SU-DHL-6 (cell line): Measurements from ENCODE around the gene SELPLG.

Source experiments
- H2AFZ ChIP-seq: fragments of 200-600 bp; sonication (generic); 2 replicates; pipeline ENCODE4 v1.6.1; 2014; ENCODE audit warnings: low read depth, mild to moderate bottlenecking, moderate library complexity, mixed read lengths, antibody characterized with exemption, low read length; ENCODE audit not compliant: severe bottlenecking
- H3F3A ChIP-seq: fragments of 200-600 bp; shearing (Covaris generic); 2 replicates; pipeline ENCODE4 v1.6.0; 2016; ENCODE audit warnings: antibody characterized with exemption, mild to moderate bottlenecking; ENCODE audit not compliant: insufficient read depth
- H3K27ac ChIP-seq: fragments of 200-600 bp; sonication (generic); 2 replicates; pipeline ENCODE4 v1.5.1; 2016; ENCODE audit warnings: low read depth, mild to moderate bottlenecking, low read length, moderate library complexity, mixed read lengths
- H3K27me3 ChIP-seq: fragments of 200-600 bp; sonication (generic), shearing (Covaris generic); 2 replicates; pipeline ENCODE4 v1.6.0; 2014; ENCODE audit warnings: mild to moderate bottlenecking, low read length
- H3K36me3 ChIP-seq: fragments of 200-600 bp; sonication (generic); 2 replicates; pipeline ENCODE4 v1.6.1; 2014; ENCODE audit warnings: mild to moderate bottlenecking, low read length, mixed read lengths
- H3K4me2 ChIP-seq: fragments of 300-600, 200-600 bp; shearing (Covaris generic), sonication (generic); 2 replicates; pipeline ENCODE4 v1.6.0; 2014; ENCODE audit warnings: low read length, low read depth, mild to moderate bottlenecking; ENCODE audit not compliant: poor library complexity, severe bottlenecking
- H3K4me3 ChIP-seq: fragments of 200-600 bp; sonication (generic); 2 replicates; pipeline ENCODE4 v1.5.1; 2014; ENCODE audit warnings: antibody characterized with exemption, low read length, mild to moderate bottlenecking, mixed read lengths; ENCODE audit not compliant: insufficient read depth, poor library complexity, severe bottlenecking
- H3K79me2 ChIP-seq: fragments of 200-600 bp; sonication (generic); 2 replicates; pipeline ENCODE4 v1.6.1; 2014; ENCODE audit warnings: mild to moderate bottlenecking, low read length, moderate library complexity; ENCODE audit not compliant: insufficient read depth
- H3K9ac ChIP-seq: fragments of 200-600 bp; sonication (generic); 2 replicates; pipeline ENCODE4 v1.7.0; 2014; ENCODE audit warnings: mild to moderate bottlenecking, low read length
- H3K9me2 ChIP-seq: fragments of 200-600 bp; sonication (generic); replicated peaks from 2 replicates; pipeline ENCODE4 v1.6.1; 2014; ENCODE audit warnings: low read length; ENCODE audit not compliant: insufficient read depth
- H3K9me3 ChIP-seq: fragments of 200-600 bp; sonication (generic); 2 replicates; pipeline ENCODE4 v1.6.1; 2014; ENCODE audit warnings: low read length, mixed read lengths; ENCODE audit not compliant: insufficient read depth
- H4K20me1 ChIP-seq: fragments of 200-600 bp; sonication (generic); 2 replicates; pipeline ENCODE4 v1.6.1; 2014; ENCODE audit warnings: low read depth, mild to moderate bottlenecking, antibody characterized with exemption, low read length, moderate library complexity, mixed read lengths
- EZH2phosphoT487 ChIP-seq: fragments of 200-600 bp; sonication (generic), shearing (Covaris generic); conservative IDR thresholded peaks from 2 replicates; pipeline ENCODE4 v1.6.1; 2018; ENCODE audit warnings: mild to moderate bottlenecking, antibody characterized with exemption, low read length, moderate library complexity, mixed read lengths
- TF ChIP-seq, protein P1 (sequence below): fragments of 200-600 bp; sonication (generic); IDR thresholded peaks from one replicate; pipeline ENCODE4 v1.5.1; 2017; ENCODE audit warnings: antibody characterized with exemption, mild to moderate bottlenecking, low read length, moderate library complexity; ENCODE audit not compliant: insufficient read depth, poor library complexity, severe bottlenecking

The SELPLG gene

DNA sequence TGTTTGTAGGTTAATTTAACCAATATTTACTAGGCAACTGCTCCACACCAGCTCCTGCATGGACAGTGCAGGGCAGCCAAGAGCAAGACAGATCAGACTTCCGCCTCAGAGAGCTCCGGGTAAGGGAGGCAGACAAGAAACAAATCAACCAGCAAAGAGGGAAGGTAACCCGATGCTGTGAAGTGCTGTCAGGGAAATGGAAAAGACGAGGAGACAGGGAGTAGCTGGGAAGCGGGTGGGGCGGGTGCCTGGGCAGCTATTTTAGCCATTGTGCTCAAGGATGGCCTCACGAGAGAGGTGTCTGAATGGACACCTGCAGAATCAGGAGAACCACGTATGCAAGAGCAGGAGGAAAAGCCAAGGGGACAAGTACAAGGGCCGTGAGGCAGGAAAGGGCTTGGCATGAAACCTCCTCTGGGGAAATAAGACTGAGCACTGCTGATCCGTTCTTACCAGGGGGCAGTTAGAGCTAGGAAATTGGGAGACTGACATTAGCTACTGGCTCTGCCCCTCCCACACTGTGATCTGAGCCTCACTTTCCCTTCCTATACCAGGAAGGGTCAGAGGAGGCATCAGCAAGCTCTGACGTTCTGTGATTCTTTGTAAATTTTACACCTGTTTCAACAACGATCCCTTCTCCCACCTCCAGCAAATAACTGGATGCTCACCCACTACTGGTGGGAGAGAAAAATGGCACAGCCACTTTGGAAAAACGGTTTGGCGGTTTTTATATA, 29.3 kb downstream of the SELPLG start:
- H3F3A ChIP-seq, result no peaks in the 10 kb centered on the region
- no peaks in the 10 kb centered on the region for H3K9me2 ChIP-seq
- H4K20me1 ChIP-seq, result no peaks in the 10 kb centered on the region
- no peak overlapping the region for H3K27ac ChIP-seq
- TF ChIP-seq, protein P1, sequence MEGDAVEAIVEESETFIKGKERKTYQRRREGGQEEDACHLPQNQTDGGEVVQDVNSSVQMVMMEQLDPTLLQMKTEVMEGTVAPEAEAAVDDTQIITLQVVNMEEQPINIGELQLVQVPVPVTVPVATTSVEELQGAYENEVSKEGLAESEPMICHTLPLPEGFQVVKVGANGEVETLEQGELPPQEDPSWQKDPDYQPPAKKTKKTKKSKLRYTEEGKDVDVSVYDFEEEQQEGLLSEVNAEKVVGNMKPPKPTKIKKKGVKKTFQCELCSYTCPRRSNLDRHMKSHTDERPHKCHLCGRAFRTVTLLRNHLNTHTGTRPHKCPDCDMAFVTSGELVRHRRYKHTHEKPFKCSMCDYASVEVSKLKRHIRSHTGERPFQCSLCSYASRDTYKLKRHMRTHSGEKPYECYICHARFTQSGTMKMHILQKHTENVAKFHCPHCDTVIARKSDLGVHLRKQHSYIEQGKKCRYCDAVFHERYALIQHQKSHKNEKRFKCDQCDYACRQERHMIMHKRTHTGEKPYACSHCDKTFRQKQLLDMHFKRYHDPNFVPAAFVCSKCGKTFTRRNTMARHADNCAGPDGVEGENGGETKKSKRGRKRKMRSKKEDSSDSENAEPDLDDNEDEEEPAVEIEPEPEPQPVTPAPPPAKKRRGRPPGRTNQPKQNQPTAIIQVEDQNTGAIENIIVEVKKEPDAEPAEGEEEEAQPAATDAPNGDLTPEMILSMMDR, result no peak
- no peak for TF ChIP-seq EZH2phosphoT487
- H3K4me2 ChIP-seq, result no peak overlapping the region
- H3K9ac ChIP-seq, result no peak overlapping the region
- no peaks in the 10 kb centered on the region for H3K27me3 ChIP-seq
- H3K36me3 ChIP-seq, result no peaks in the 10 kb centered on the region
- H3K4me3 ChIP-seq, result no peak overlapping the region
- H2AFZ ChIP-seq, result no peak overlapping the region
- H3K79me2 ChIP-seq, result no peaks in the 10 kb centered on the region
- H3K9me3 ChIP-seq, result no peaks in the 10 kb centered on the region

DNA sequence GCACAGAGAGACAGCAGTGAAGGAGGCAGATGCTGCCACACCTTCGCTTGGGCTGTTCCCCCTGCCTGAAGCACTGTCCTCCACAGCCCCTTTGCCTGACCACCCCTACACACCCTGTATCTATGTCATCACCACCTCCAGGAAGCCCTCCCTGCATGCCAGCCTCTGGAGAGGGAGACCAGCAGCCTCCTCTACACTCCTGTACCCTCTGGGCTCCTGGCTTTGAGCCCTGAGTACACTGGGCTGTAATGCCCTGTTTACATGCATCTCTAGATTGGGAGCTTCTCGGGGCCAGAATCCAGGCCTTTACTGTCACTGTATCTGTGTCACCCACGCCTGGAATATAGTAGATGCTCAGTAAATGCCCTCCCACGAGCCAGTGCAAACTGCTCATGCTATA, 30.0 kb downstream of the SELPLG start:
- no peaks in the 10 kb centered on the region for H3K9me3 ChIP-seq
- no peaks in the 10 kb centered on the region for H3K36me3 ChIP-seq
- H2AFZ ChIP-seq, result no peak overlapping the region
- no peak for TF ChIP-seq EZH2phosphoT487
- TF ChIP-seq, protein P1, result no peak
- no peaks in the 10 kb centered on the region for H3K79me2 ChIP-seq
- no peak overlapping the region for H3K9ac ChIP-seq
- H3K9me2 ChIP-seq, result no peaks in the 10 kb centered on the region
- no peaks in the 10 kb centered on the region for H3K27me3 ChIP-seq
- H3K27ac ChIP-seq, result no peak overlapping the region
- H3F3A ChIP-seq, result no peaks in the 10 kb centered on the region
- H3K4me3 ChIP-seq, result no peak overlapping the region
- H4K20me1 ChIP-seq, result no peaks in the 10 kb centered on the region
- H3K4me2 ChIP-seq, result no peak overlapping the region

GRCh38 chr12:108602976-108603704, 30.6 kb downstream of the SELPLG start:
- H3K9me2 ChIP-seq, result no peaks in the 10 kb centered on the region
- no peak overlapping the region for H3K27ac ChIP-seq
- H3K4me2 ChIP-seq, result no peak overlapping the region
- no peak overlapping the region for H3K4me3 ChIP-seq
- TF ChIP-seq, protein P1, result no peak
- TF ChIP-seq EZH2phosphoT487, result no peak
- H2AFZ ChIP-seq, result no peak overlapping the region
- H3K36me3 ChIP-seq, result no peaks in the 10 kb centered on the region
- no peaks in the 10 kb centered on the region for H3F3A ChIP-seq
- no peaks in the 10 kb centered on the region for H3K79me2 ChIP-seq
- no peaks in the 10 kb centered on the region for H3K9me3 ChIP-seq
- no peaks in the 10 kb centered on the region for H4K20me1 ChIP-seq
- H3K27me3 ChIP-seq, result no peaks in the 10 kb centered on the region
- no peak overlapping the region for H3K9ac ChIP-seq
